Esophagus mucosa (tissue), 1 donor: ENCODE measurements around the gene ELANE. TPM values are rescaled to one million over a fixed set of nuclear protein-coding genes. Genes with fewer than 3 reads are reported as not detected.
"Not testable (repeated sequence)": the region's sequence is repeated elsewhere in the genome, so short reads cannot be mapped to it uniquely, and the experiment has no call there.

Source experiments
- ATAC-seq: fragments of 200-7000 bp; cut with Tn5 transposase; one replicate; pipeline ENCODE4 v1.9.1; 2020
- total RNA-seq: library from RNA; stranded (reverse); gene quantifications from one replicate; pipeline ENCODE4 v1.2.4, GENCODE V29; 2023
- donor health status: DM: yes; HTN: yes; CAD: no.

The ELANE gene
- total RNA-seq, 1 donor from 2014 or later, result not detected

- peak; percentile 40 for ATAC-seq
Observed at GRCh38 chr19:862581-863314, 10.6 kb downstream of the ELANE start.

DNA sequence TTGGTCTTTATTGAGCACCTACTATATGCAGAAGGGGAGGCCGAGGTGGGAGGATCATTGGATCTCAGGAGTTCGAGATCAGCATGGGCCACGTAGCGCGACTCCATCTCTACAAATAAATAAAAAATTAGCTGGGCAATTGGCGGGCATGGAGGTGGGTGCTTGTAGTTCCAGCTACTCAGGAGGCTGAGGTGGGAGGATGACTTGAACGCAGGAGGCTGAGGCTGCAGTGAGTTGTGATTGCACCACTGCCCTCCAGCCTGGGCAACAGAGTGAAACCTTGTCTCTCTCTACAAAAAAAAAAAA, 11.2 kb downstream of the ELANE start:
- no peak for ATAC-seq

DNA sequence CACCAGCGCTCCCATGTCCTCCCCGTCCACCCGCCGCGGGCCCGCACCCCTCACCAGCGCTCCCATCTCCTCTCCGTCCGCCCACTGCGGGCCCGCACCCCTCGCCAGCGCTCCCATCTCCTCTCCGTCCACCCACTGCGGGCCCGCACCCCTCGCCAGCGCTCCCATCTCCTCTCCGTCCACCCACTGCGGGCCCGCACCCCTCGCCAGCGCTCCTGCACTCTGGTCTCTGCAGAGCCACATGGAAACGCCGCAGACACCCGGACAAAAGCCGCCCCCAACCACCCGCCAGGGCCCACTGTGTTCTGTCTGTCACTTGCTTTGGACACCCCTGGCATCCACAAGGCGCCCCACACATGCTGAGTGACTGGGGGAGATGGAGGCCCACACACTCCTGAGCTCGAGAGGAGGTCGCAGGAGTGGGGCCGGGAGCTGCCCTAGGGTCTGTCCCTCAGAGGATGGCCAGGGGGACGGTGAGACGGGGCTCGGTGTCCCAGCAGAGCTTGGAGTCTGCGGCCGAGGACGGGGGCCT, 14.7 kb downstream of the ELANE start:
- no peak for ATAC-seq

DNA sequence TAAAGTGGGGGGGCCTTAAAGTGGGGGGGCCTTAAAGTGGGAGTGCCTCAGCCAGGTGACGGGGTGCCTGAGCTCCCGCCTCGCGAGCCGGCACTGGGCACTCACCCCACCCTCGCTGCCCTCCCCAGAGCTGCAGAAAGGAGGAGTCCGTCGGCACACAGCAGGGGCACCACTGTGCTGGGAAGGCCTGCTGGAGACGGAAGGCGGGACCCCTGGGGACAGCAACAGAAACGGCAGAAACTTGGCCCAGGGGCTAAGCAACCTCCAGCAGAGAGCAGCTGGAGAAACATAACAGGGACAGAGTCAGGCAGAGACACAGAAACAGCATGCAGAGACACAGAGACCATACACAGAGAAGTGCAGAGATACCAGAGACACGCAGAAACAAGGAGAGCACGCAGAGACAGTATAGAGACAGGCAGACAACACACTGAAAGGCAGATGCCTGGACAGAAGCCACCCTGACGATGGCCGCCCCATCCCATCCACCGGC, 15.2 kb downstream of the ELANE start:
- ATAC-seq, result no peak

DNA sequence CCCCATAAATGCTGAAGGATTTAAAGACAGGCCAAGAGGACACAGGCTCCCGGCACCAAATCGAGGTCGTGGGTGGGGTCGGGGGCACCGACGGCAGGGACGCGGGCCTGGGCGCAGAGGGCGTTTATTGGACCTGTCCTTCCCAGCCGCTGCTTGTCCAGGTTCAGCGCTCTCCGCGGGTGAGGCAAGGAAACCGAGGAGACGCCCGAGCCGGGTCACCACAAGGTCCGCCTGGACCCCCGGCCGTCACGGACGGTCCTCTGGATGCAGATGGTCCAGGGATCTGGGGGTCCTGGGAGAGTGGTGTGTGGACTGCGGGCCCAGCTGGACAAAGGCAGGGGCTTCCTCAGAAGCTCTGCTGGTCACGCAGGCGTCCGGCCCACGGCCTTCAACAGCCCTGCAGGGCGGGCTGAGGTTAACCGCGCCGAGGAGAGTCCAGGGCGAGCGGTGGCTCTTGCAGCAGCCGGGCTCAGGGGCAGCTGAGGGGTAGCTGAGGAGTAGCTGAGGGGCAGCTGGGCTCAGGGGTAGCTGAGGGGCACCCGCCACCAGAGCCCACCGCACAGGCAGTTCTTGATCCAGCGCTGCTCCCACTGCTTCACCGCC, 15.9 kb downstream of the ELANE start:
- no peak for ATAC-seq

GRCh38 chr19:868458-869244, 16.5 kb downstream of the ELANE start:
- no peak for ATAC-seq

GRCh38 chr19:869245-870177, 17.4 kb downstream of the ELANE start:
- peak; percentile 30 for ATAC-seq

DNA sequence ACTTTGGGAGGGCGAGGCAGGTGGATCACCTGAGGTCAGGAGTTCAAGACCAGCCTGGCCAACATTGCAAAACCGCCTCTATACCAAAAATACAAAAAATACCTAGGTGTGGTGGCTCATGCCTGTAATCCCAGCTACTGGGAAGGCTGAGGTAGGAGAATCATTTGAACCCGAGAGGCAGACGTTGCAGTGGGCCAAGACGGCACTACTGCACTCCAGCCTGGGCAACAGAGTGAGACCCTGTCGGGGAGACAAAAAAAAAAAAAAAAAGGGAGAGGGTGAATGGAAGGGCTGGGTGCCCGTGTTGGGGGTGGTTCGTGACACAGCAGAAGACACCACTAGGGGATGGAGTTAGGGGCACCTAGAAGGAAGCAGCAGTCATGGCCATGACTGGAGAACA, 18.2 kb downstream of the ELANE start:
- no peak for ATAC-seq

GRCh38 chr19:870963-871401, 18.9 kb downstream of the ELANE start:
- ATAC-seq, result no peak

GRCh38 chr19:871446-872265, 19.6 kb downstream of the ELANE start:
- no peak for ATAC-seq

DNA sequence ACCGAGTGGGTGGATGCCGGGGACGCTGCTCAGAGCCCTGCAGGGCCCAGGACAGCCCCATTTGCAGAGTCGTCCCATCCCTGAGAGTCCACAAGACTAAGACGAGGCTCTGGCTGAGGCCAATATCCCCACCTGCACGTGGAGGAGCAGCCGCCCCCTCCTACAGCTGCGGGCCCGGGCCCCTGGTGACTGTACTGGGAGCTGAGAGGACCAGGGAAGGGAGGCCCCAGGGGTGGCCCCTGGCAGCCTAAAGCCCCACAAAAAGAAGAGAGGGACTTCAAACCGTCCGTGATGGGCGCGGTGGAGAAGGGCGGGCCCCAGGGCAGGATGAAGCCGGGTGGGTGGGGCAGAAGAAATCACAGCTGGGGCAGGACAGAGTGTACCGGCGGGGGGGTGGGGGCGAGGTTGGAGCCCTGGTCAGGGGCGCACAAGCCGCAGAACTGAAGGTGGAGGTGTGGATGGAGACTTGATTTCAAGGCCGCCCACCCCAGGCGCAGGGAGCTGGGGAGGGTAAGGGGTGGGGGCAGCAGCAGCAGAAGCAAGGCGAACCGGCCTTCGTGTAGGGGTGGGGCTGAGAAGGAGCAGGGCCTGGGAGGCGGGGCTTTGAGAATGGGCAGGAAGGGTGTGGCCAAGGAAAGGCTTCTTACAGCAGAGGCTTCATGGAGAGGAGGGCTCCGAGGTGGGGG, 20.3 kb downstream of the ELANE start:
- ATAC-seq, result peak; percentile 37

DNA sequence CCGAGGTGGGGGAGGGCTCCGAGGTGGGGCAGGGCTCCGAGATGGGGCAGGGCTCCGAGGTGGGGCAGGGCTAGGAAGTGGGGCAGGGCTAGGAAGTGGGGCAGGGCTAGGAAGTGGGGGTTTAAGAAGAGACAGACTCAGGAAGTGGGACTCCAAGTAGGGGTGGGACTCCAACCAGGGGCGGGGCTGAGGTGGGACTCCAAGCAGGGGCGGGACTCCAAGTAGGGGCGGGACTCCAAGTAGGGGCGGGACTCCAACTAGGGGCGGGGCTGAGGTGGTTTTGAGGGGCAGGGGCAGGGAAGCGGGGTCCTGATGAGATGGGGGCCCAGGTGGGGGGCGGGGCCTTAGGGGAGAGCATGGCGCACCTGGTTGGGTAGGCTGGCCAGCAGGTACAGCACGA, 21.0 kb downstream of the ELANE start:
- peak; percentile 15 for ATAC-seq

DNA sequence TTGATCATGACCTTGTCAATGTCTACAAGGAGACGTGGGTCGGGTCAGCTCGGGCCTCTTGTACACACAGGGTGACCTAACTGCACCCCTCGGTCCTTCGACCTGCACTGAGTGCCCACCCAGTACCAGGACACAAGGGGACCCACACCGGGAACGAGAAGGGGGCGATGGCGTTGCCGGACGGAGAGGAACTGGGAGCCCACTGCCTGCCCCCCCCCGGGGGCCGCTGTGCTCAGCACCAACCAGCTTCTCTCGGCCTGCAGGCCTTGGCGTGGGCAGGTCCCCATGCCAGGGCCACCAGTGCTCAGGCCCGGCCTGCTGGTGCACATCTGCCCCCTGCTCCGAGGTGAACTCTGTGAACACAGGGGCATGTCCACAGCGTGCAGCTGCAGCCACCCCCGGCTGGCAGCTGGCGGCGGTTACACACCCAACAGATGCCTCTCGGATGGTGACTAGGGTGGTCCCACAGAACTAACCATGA, 21.5 kb downstream of the ELANE start:
- ATAC-seq, result no peak

GRCh38 chr19:875265-875879, 23.3 kb downstream of the ELANE start:
- ATAC-seq, result no peak

- no peak for ATAC-seq
Observed at GRCh38 chr19:876089-876488, 24.0 kb downstream of the ELANE start.

DNA sequence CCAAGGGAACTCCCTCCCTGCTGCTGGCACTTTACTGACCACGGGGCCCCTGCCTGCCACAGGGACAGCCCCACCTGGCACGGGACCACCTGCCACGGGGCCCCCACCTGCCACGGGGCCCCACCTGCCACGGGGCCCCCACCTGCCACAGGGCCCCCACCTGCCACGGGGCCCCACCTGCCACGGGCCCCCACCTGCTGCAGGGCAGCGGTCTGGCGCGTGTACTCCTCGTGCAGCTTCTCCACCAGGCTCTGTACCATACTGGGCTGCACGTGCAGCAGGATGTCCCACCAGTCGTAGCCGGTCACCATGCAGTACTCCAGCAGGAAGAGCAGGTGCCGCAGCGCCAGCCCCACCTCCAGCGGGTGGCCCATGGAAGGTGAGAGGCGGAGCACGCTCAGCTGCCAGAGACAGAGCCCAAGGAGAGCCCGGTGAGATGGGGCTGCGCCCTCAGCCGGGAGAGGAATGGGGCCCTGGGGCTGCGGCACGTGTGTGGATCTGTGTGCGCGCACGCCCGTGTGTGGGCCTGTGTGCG, 24.7 kb downstream of the ELANE start:
- no peak for ATAC-seq

DNA sequence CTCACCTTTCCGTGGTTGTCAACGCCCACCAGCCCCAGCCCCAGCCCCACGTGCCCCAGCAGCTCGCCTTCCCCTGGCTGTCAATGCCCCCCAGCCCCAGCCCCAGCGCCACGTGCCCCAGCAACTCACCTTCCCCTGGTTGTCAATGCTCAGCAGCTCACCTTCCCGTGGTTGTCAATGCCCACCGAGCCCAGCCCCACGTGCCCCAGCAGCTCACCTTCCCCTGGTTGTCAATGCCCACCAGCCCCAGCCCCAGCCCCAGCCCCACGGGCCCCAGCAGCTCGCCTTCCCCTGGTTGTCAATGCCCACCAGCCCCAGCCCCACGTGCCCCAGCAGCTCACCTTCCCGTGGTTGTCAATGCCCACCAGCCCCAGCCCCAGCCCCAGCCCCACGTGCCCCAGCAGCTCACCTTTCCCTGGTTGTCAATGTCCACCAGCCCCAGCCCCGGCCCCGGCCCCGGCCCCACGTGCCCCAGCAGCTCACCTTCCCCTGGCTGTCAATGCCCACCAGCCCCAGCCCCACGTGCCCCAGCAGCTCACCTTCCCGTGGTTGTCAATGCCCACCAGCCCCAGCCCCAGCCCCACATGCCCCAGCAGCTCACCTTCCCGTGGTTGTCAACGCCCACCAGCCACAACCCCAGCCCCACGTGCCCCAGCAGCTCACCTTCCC, 26.0 kb downstream of the ELANE start:
- not testable (repeated sequence) for ATAC-seq

DNA sequence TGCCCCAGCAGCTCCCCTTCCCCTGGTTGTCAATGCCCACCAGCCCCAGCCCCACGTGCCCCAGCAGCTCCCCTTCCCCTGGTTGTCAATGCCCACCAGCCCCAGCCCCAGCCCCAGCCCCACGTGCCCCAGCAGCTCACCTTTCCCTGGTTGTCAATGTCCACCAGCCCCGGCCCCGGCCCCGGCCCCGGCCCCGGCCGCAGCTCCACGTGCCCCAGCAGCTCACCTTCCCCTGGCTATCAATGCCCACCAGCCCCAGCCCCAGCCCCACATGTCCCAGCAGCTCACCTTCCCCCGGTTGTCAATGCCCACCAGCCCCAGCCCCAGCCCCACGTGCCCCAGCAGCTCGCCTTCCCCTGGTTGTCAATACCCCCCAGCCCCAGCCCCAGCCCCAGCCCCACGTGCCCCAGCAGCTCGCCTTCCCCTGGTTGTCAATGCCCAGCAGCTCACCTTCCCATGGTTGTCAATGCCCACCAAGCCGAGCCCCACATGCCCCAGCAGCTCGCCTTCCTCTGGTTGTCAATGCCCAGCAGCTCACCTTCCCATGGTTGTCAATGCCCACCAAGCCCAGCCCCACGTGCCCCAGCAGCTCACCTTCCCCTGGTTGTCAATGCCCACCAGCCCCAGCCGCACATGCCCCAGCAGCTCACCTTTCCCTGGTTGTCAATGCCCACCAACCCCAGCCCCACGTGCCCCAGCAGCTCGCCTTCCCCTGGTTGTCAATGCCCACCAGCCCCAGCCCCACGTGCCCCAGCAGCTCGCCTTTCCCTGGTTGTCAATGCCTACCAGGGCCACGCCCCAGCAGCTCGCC, 26.9 kb downstream of the ELANE start:
- ATAC-seq, result not testable (repeated sequence)
